Skeletal muscle satellite cell (primary cell): ENCODE results near the gene MTM1.

ENCODE experiments used
- H3K27me3 ChIP-seq: 2 replicates; pipeline ENCODE4 v1.7.0; 2013; ENCODE audit warnings: low read length; ENCODE audit not compliant: control insufficient read depth, insufficient read depth
- H3K36me3 ChIP-seq: 2 replicates; pipeline ENCODE4 v1.7.0; 2013; ENCODE audit warnings: mild to moderate bottlenecking, control low read depth, low read length; ENCODE audit not compliant: insufficient read depth
- H3K4me1 ChIP-seq: 2 replicates; pipeline ENCODE4 v1.7.0; 2013; ENCODE audit warnings: low read length; ENCODE audit not compliant: control insufficient read depth, insufficient read depth
- H3K4me2 ChIP-seq: 2 replicates; pipeline ENCODE4 v1.7.0; 2013; ENCODE audit warnings: mild to moderate bottlenecking, low read length
- H3K4me3 ChIP-seq: 2 replicates; pipeline ENCODE4 v1.7.0; 2013; ENCODE audit warnings: low read length
- H3K9ac ChIP-seq: 2 replicates; pipeline ENCODE4 v1.7.0; 2013; ENCODE audit warnings: mild to moderate bottlenecking, low read depth, low read length, moderate library complexity
- H3K9me3 ChIP-seq: replicated peaks from 2 replicates; pipeline ENCODE4 v1.7.0; 2013; ENCODE audit warnings: mild to moderate bottlenecking, control low read depth, low read length

The MTM1 gene

DNA sequence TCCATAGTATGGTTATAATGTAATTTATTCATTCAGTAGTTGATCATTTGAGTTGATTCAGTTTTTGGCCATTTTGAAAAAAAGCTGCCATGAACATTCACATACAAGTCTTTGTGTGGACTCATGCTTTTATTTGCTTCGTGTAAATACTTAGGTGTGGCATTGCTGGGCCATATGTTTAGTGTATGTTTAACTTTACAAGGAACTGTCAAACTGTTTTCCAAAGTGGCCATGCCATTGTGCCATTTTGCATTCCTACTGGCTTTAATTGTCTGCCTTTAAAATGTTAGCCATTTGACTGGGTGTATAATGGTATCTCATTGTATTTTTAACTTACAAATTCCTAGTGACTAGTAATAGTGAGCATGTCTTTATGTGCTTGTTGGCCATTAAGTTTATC, 8.8 kb downstream of the MTM1 start:
- H3K36me3 ChIP-seq = no peaks in the 10 kb centered on the region
- H3K27me3 ChIP-seq = no peaks in the 10 kb centered on the region
- H3K4me2 ChIP-seq = no peak overlapping the region
- no peak overlapping the region for H3K9ac ChIP-seq
- no peak overlapping the region for H3K4me3 ChIP-seq
- peaks cover 17% of the 10 kb centered on the region for H3K4me1 ChIP-seq
- H3K9me3 ChIP-seq = no peaks in the 10 kb centered on the region

DNA sequence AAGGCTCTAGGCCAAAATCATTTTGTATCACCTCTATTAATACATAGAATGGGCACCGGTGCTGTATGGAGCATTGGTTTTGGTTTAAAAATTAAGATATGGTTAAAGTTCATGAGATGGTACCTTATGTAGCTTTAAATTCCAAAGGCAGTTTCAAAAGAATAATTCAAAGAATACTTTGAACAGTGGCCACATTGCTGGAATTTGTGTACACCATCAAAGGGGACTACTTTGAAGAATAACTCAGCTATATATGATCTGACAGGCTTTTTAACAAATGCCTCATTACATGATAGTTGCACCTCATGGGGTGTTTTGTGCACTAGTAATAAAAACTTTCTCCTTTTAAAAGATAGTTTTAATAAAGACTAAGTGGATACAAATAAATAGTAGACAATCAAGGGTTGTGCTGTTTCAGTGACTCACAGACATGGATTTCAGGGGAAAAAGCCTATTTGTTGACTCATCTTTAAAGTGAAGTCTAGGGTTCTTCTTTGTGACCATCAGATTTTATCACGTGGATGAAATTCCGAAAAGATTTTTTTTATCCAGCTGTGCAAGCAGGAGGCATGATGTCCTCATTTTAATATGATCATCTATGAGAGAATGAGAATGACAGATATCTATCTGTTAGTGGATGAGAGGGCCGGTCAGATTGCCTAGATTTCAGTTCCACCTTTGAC, 12.8 kb downstream of the MTM1 start:
- Histone ChIP-seq H3K9ac (peak overlapping the region; percentile 13), H3K4me2 (peak overlapping the region; percentile 60), H3K36me3 (no peaks in the 10 kb centered on the region), H3K4me1 (peaks cover 13% of the 10 kb centered on the region), H3K4me3 (no peak overlapping the region), H3K27me3 (no peaks in the 10 kb centered on the region), H3K9me3 (no peaks in the 10 kb centered on the region)

DNA sequence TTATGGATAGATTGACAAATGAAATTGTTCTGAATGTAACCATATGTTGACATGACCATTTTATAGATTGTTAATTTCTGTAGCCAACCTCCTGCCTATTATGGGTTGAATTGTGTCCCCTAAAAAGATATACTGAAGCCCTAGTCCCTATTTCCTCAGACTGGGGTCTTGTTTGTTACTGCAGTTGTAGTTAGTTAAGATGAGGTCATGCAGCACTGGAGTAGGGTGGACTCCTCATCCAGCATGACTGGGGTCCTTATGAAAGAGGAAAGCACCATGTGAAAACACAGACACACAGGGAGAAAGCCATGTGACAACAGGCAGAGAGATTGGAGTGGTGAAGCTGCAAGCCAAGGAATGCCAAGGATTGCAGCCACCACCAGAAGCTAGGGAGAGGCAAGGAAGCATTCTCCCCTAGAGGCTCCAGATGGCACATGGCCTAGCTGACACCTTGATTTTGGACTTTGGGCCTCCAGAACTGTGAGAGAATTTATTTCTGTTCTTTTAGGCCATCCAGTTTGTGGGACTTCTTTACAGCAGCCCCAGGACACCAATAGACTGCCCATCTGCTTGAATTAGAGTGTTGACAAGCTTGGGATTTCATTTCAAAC, 14.0 kb downstream of the MTM1 start:
- Histone ChIP-seq H3K9ac (no peak overlapping the region), H3K4me1 (peaks cover 13% of the 10 kb centered on the region), H3K4me3 (no peak overlapping the region), H3K9me3 (no peaks in the 10 kb centered on the region), H3K36me3 (no peaks in the 10 kb centered on the region), H3K4me2 (no peak overlapping the region), H3K27me3 (no peaks in the 10 kb centered on the region)

DNA sequence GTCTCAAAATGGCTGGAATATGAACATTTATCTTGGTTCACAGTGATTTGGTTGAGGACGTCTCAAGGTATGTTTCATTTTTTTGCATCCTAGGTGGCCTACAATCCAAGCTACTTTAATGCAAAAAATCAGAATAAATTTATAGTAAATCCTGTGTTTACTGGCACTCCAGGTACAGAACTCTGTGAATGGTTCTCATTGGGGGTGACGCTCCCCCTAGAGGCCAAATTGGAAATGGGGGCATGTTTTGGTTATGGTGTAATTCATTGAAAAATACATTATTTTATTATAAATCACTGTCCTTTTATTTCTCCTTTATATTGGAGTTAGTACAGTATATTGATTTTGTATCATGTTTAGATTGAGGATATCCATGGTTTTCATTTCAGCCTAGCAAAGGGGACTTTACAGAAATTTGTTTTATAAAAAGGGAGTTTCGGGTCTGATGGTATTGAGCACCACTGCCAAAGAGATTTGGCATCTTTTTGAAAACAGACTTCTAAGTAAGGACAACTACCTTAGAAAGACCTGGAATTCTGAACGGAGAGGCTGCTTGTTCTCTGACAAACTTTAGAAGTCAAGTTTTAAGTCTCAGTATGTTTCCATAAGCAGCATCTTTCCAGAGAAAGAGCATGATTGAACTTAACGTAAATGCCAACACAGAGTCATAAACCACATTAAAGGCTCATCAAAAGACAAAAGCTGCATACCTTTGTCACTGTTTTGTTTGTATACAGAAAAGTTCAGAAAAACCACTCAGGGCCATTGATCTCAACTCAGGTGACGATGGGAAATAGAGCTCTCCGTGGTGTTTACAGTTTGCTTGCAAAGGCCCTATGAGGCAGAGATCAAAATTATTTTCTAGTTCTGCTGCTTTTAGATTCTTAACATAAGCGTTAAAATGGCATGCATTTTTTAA, 19.4 kb downstream of the MTM1 start:
- H3K27me3 ChIP-seq = no peaks in the 10 kb centered on the region
- no peaks in the 10 kb centered on the region for H3K36me3 ChIP-seq
- H3K4me3 ChIP-seq = no peak overlapping the region
- no peak overlapping the region for H3K9ac ChIP-seq
- H3K4me2 ChIP-seq = no peak overlapping the region
- H3K4me1 ChIP-seq = no peaks in the 10 kb centered on the region
- H3K9me3 ChIP-seq = no peaks in the 10 kb centered on the region

DNA sequence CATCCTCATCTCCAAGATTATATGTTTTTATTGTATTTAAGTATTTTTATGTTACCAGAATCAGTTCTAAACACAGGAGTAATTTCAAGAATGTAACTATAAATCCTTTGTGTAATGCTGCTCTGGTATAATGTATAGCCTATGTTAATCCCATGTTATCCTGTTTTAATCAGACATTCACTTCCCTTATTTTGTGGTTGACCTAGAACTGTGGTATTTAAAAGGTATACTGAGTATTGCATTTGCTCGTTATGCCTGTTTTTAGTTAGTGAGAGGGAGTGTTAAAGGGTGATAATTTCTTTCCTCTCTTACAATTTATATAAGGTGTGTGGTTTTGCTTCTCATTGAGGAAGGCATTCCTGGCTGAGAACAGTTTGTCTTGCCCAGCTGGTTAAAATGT, 26.2 kb downstream of the MTM1 start:
- no peak overlapping the region for H3K9ac ChIP-seq
- H3K4me2 ChIP-seq = no peak overlapping the region
- H3K4me3 ChIP-seq = no peak overlapping the region
- H3K36me3 ChIP-seq = peaks cover 4% of the 10 kb centered on the region
- H3K27me3 ChIP-seq = no peaks in the 10 kb centered on the region
- no peaks in the 10 kb centered on the region for H3K4me1 ChIP-seq
- H3K9me3 ChIP-seq = no peaks in the 10 kb centered on the region

DNA sequence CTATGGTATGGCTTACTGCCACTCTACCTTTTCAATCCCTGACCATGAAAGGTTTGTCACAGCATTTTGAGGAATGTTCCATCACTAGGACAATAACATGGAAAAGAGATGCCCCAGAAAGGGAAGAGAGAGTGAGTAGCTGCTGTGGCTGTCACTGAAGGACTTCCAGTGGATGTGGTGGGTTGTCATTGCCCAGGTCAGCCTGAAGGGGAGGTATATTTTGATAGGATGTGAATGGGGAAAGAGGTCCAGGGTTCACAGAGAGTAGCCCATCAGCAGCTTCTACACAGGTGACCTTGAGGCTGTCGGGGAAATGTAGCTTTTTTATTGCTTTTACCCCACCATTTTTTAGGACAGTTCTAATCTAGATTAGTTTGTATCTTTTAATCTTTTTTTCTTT, 30.8 kb downstream of the MTM1 start:
- Histone ChIP-seq H3K4me1 (no peaks in the 10 kb centered on the region), H3K9ac (no peak overlapping the region), H3K4me2 (no peak overlapping the region), H3K27me3 (no peaks in the 10 kb centered on the region), H3K36me3 (peaks cover 4% of the 10 kb centered on the region), H3K4me3 (no peak overlapping the region), H3K9me3 (no peaks in the 10 kb centered on the region)

DNA sequence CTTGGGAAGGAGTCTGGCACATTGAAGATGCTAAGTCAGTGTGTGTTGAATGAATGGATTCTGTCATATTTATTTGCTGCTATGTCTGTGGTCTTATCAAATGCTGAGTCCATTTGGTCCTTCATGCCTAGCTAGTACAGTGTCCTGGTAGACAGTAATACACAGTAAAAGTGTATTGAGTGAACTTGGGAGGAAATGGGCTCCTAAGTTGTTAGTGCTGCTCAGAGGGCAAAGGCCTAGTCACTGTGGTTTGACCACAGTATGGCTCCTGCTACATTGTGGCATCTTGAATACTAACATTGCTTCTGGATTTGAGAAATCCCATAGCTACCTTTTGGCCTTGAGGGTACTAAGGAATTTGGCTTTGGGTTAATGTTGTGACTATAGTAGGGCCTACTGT, 33.9 kb downstream of the MTM1 start:
- H3K27me3 ChIP-seq = no peaks in the 10 kb centered on the region
- H3K4me2 ChIP-seq = no peak overlapping the region
- no peaks in the 10 kb centered on the region for H3K9me3 ChIP-seq
- H3K9ac ChIP-seq = no peak overlapping the region
- H3K36me3 ChIP-seq = peaks cover under 1% of the 10 kb centered on the region
- H3K4me3 ChIP-seq = no peak overlapping the region
- H3K4me1 ChIP-seq = no peaks in the 10 kb centered on the region

DNA sequence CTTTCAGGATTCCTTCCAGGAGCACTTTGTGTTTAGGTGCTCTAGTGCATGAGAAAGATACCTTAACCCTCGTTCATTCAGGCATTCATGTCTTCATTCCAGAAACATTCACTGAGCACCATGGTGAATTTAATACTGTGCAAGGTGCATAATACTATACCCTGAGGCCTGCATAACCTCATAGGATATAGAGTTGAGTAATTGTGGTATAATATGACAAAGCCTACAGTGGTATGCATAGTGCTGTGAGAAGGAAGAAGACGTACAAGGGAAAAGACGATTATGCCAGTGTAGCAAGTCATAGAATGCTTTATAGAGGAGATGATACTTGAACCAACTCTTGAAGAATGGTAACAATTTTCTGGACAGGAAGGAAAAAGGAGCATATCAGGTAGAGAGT, 34.3 kb downstream of the MTM1 start:
- Histone ChIP-seq H3K36me3 (no peaks in the 10 kb centered on the region), H3K9me3 (no peaks in the 10 kb centered on the region), H3K4me3 (no peak overlapping the region), H3K9ac (no peak overlapping the region), H3K4me2 (no peak overlapping the region), H3K4me1 (no peaks in the 10 kb centered on the region), H3K27me3 (no peaks in the 10 kb centered on the region)

DNA sequence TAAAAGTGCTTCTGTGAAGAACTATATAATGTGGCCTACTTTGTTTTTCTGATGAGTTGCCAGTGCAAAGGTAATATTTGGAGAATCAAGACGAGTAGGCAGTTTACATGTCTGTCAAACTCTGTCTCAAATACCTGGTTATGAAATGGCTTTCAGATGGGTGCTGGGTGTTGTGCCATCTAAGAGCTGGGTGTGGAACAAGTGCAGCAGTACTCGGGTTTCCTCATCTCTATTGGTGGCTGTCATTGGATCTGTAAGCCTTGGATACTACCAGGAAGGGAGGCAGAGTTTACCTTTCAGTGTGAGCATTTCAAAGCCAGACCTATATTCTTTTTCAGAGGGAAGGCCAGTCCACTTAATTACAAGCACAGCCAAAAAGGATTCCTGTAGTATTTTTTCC, 37.2 kb downstream of the MTM1 start:
- no peaks in the 10 kb centered on the region for H3K4me1 ChIP-seq
- no peaks in the 10 kb centered on the region for H3K36me3 ChIP-seq
- H3K27me3 ChIP-seq = no peaks in the 10 kb centered on the region
- H3K4me2 ChIP-seq = no peak overlapping the region
- no peak overlapping the region for H3K4me3 ChIP-seq
- no peaks in the 10 kb centered on the region for H3K9me3 ChIP-seq
- H3K9ac ChIP-seq = no peak overlapping the region

DNA sequence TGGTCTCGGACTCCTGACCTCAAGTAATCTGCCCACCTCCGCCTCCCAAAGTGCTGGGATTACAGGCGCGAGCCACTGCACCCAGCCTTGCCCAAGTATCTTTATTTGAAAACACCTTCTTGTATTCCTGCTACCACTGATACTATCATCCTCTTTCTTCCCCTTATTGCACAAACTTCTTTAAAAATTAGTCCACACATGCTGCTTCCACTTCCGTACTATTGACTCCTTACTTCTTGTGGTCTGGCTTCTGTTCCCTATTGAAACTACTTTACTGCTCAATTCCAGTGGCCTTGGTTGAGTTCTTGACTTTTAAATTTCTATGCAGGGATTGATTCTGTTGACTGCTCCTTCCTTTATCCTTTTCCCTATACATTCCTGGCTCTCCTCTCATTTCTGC, 38.8 kb downstream of the MTM1 start:
- no peaks in the 10 kb centered on the region for H3K36me3 ChIP-seq
- H3K27me3 ChIP-seq = no peaks in the 10 kb centered on the region
- no peak overlapping the region for H3K9ac ChIP-seq
- no peaks in the 10 kb centered on the region for H3K4me1 ChIP-seq
- H3K4me3 ChIP-seq = no peak overlapping the region
- H3K4me2 ChIP-seq = no peak overlapping the region
- no peaks in the 10 kb centered on the region for H3K9me3 ChIP-seq

DNA sequence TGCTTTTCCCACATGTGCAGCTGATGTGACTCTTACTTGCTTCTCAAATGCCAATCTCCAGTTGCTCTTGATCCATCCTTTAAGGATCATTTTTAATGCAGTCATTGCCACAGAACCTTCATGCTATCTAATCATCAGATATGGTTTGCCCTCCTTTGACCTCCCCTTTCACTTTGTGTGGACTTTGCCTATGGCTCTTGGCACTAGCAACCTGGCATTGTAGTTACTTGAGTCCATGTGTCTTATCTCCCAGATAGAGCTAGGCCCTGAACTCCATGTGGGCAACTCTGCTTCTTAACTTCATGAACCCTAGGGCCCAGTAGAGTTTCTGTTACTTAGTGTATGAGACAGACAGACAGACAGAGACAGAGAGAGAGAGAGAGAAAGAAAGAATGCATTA, 41.6 kb downstream of the MTM1 start:
- Histone ChIP-seq H3K9me3 (no peaks in the 10 kb centered on the region), H3K4me3 (no peak overlapping the region), H3K4me2 (no peak overlapping the region), H3K27me3 (no peaks in the 10 kb centered on the region), H3K4me1 (no peaks in the 10 kb centered on the region), H3K36me3 (no peaks in the 10 kb centered on the region), H3K9ac (no peak overlapping the region)
